Activated naive CD4-positive, alpha-beta T cell treated with anti-CD3 and anti-CD28 coated beads, Interleukin-2, amount 50 U/mL, for 72 hours (primary cell): ENCODE measurements around the gene MCC. TPM values are rescaled to one million over a fixed set of nuclear protein-coding genes. Genes with fewer than 3 reads are reported as not detected.

Experiments used
- ATAC-seq, 2 donors: fragments of 150-1000 bp; cut with Tn5 transposase; 2 replicates each; pipeline ENCODE4 v1.10.0; 2021; ENCODE audit warnings: mild to moderate bottlenecking in 2 of 2, moderate library complexity in 2 of 2
- DNase-seq, 2 donors: peaks; one replicate each; pipeline ENCODE4 v3.0.0; 2021 to 2022; ENCODE audit warnings: low spot score in 2 of 2
- H3K27ac Mint-ChIP-seq, 2 donors: one replicate each; pipeline ENCODE4 v1.8.0; 2022; ENCODE audit warnings: mild to moderate bottlenecking in 2 of 2, mixed read lengths in 2 of 2
- H3K36me3 Mint-ChIP-seq, 2 donors: one replicate each; pipeline ENCODE4 v1.8.0; 2022; ENCODE audit warnings: mixed read lengths in 2 of 2
- H3K9me3 Mint-ChIP-seq, 2 donors: one replicate each; pipeline ENCODE4 v1.8.0; 2022; ENCODE audit warnings: mixed read lengths in 2 of 2
- total RNA-seq, 2 donors: library from RNA; stranded (reverse); gene quantifications; one replicate each; pipeline ENCODE4 v1.2.3, GENCODE V29; 2022

The MCC gene
- 1 to 10 TPM in 1 of 2 donors, under 1 TPM in 1; 0.89 to 3.3 TPM for total RNA-seq

GRCh38 chr5:113487781-113488644, at the start of gene MCC:
Gene MCC (minus strand): TSS chr5:113488453.
- no peak within 1 kb of the TSS for H3K27ac Mint-ChIP-seq
- ATAC-seq, result peak; percentile 39 to 55
- peak in 1 of 2 donors; percentile 28 for DNase-seq
- H3K36me3 Mint-ChIP-seq, result peaks cover 17 to 30% of the 10 kb centered on the region in 2 donors
- H3K9me3 Mint-ChIP-seq, result peaks cover 16 to 17% of the 10 kb centered on the region in 2 donors

DNA sequence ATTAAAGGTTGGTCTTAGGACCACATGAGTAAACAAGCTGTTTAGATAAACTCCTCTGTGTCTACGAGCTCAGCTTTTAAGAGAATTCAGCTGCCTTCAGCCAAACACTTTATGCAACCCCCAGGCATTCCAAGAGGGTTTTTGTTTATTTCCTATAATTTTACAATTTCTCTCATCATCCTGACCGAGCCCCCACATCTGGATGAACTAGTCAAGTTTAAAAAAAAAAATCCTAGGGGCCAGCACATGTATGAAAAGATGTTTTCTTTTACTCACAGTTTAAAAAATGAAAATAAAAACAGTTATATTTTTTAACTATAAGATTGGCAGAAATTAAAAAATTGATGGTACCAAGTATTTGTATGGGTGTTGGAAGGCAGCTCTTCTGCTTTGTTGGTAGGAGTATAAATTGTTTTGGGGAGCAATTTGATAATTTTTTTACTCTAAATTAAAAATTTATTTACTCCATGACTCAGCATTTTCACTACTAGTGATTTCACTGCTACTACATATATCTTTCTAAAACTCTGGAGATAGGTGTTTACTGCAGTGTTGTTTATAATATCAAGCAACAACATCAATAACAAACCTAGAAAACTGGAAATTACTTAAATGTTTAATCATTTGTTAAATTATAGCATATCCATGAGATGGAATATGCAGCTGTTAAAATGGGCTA, 43.4 kb upstream of the MCC start:
- peaks cover 12 to 39% of the 10 kb centered on the region in 2 donors for H3K36me3 Mint-ChIP-seq
- DNase-seq, result no peak
- peaks cover 5 to 10% of the 10 kb centered on the region in 2 donors for H3K9me3 Mint-ChIP-seq
- ATAC-seq, result no peak
- no peak overlapping the region for H3K27ac Mint-ChIP-seq

DNA sequence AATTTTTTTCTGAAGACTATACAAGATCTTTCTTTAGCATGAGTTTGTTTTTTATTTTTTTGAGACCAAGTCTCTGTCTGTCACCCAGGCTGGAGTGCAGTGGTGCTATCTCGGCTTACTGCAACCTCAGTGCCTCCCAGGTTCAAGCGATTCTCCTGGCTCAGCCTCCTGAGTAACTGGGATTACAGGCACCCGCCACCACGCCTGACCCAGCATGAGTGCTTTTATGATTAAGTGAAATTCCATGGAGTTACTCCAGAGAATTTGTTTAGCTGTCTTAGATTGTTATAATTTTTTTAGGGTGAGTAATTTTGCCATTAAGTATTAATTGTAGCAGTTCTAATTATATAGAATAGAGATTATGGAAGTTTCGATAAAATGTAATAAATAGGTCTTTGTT, 39.5 kb upstream of the MCC start:
- H3K9me3 Mint-ChIP-seq, result peaks cover 5 to 10% of the 10 kb centered on the region in 2 donors
- no peak overlapping the region for H3K27ac Mint-ChIP-seq
- H3K36me3 Mint-ChIP-seq, result peaks cover 12 to 24% of the 10 kb centered on the region in 2 donors
- ATAC-seq (no peak), DNase-seq (no peak)

- DNase-seq, result no peak
- no peak for ATAC-seq
- peaks cover 12 to 13% of the 10 kb centered on the region in 2 donors for H3K36me3 Mint-ChIP-seq
- H3K9me3 Mint-ChIP-seq, result peaks cover 5 to 10% of the 10 kb centered on the region in 2 donors
- H3K27ac Mint-ChIP-seq, result no peak overlapping the region
Observed at GRCh38 chr5:113526421-113526820, 38.2 kb upstream of the MCC start.

DNA sequence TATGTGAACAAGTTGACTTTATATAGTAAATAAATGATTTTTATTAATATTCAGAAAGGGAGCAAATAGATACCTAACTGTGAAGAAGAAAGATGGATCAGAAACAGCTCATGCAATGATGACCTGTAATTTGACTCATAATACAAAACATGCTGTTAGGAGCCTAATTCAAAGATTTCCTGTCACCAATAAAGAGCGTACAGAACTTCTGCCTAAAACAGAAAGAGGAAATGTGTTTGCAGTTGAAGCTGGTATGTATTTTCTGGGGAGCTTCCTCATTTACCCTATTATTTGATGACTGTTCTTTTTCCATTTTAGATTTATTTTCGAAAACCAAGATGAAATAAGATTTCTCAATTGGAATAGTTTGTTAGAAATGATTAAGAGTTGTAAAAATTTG, 36.7 kb upstream of the MCC start:
- no peak for DNase-seq
- Mint-ChIP-seq H3K27ac (no peak overlapping the region), H3K9me3 (no peaks in the 10 kb centered on the region), H3K36me3 (peaks cover 6 to 7% of the 10 kb centered on the region in 2 donors)
- peak; percentile 32 to 51 for ATAC-seq

GRCh38 chr5:113523168-113523567, 34.9 kb upstream of the MCC start:
- Mint-ChIP-seq H3K27ac (no peak overlapping the region), H3K9me3 (no peaks in the 10 kb centered on the region), H3K36me3 (peaks cover 6 to 18% of the 10 kb centered on the region in 2 donors)
- ATAC-seq (no peak), DNase-seq (no peak)

DNA sequence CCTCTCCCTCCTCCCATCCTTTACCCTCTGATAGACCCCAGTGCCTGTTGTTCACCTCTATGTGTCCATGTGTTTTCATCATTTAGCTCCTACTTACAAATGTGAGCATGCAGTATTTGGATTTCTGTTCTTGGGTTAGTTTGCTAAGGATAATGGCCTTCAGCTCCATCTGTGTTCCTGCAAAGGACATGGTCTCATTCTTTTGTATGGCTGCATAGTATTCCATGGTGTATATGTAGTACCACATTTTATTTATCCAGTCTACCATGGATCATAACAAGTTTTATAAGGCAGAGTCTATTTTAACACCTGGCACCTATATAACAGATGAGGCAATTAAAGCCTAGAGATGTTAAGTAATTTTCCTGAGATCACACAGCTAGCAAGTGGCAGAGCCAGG, 32.6 kb upstream of the MCC start:
- no peak for DNase-seq

GRCh38 chr5:113520429-113520828, 32.2 kb upstream of the MCC start:
- Mint-ChIP-seq H3K27ac (peak overlapping the region in 1 of 2 donors; percentile 73), H3K36me3 (peaks cover 6 to 19% of the 10 kb centered on the region in 2 donors), H3K9me3 (no peaks in the 10 kb centered on the region)
- ATAC-seq, result peak; percentile 93 to 97
- DNase-seq, result peak in 1 of 2 donors; percentile 17

More for the DNA sequence above, 32.6 kb upstream of the MCC start:
- Mint-ChIP-seq H3K36me3 (peaks cover 6 to 19% of the 10 kb centered on the region in 2 donors), H3K27ac (peak overlapping the region in 1 of 2 donors; percentile 73), H3K9me3 (no peaks in the 10 kb centered on the region)
- no peak for ATAC-seq

- DNase-seq (no peak), ATAC-seq (no peak)
- H3K9me3 Mint-ChIP-seq, result no peaks in the 10 kb centered on the region
- peak overlapping the region in 1 of 2 donors; percentile 32 for H3K27ac Mint-ChIP-seq
- H3K36me3 Mint-ChIP-seq, result peaks cover 9 to 22% of the 10 kb centered on the region in 2 donors
Observed at GRCh38 chr5:113519412-113519811, 31.2 kb upstream of the MCC start.

GRCh38 chr5:113518884-113519283, 30.6 kb upstream of the MCC start:
- no peaks in the 10 kb centered on the region for H3K9me3 Mint-ChIP-seq
- H3K27ac Mint-ChIP-seq, result no peak overlapping the region
- peaks cover 12 to 25% of the 10 kb centered on the region in 2 donors for H3K36me3 Mint-ChIP-seq
- ATAC-seq (no peak), DNase-seq (no peak)

GRCh38 chr5:113514289-113514635, 26.0 kb upstream of the MCC start:
- no peaks in the 10 kb centered on the region for H3K9me3 Mint-ChIP-seq
- H3K36me3 Mint-ChIP-seq, result peaks cover 10 to 28% of the 10 kb centered on the region in 2 donors
- ATAC-seq (no peak), DNase-seq (no peak)
- H3K27ac Mint-ChIP-seq, result peak overlapping the region; percentile 93 to 96

DNA sequence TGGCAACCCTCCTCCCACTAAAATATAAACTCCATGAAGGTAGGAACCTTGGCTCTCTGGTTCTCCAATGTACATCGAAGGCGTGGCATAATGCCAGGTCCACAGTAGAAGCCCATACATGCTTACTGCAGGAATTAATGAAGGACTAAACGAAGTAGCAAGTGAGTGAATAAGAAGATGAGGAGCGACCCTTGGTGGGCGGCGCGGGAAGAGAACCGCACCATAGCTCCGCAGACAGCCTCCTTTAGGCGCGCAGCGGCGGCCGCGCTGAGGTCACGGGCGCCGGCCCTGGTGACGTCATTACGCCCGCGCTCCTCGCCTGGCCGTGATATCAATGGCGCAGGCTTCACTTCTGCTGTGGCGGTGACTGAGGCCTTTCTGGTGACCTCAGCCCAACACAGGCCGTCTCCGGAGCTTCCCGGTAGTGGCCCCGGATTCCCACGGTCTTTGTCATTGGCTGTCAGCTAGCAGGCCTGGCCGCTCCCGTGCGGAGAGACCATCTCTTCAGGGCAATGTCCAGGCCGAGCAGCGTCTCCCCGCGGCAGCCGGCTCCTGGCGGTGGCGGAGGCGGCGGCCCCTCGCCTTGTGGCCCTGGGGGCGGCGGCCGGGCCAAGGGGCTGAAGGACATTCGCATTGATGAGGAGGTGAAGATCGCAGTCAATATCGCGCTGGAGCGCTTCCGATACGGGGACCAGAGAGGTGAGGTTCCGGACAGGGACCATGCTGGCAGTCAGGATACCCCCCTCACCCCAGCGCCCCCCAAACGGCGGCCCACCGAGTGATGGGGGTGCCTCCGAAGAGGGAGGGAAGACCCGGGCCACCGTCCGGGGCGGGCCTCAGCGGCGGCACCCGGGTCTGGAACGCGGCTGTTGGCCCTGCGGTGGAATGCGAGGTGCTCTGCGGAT, 25.4 kb upstream of the MCC start, which contains the start of gene YTHDC2:
YTHDC2 (plus strand) TSS at position 311 of the 905 bp plus-strand sequence; CDS start at position 513, 202 bp downstream.
- Mint-ChIP-seq H3K9me3 (no peaks in the 10 kb centered on the region), H3K27ac (peak within 1 kb of the TSS; percentile 93 to 96), H3K36me3 (peaks cover 10 to 22% of the 10 kb centered on the region in 2 donors)
- peak; percentile 86 to 94 for DNase-seq
- ATAC-seq, result peak; percentile 96 to 98

DNA sequence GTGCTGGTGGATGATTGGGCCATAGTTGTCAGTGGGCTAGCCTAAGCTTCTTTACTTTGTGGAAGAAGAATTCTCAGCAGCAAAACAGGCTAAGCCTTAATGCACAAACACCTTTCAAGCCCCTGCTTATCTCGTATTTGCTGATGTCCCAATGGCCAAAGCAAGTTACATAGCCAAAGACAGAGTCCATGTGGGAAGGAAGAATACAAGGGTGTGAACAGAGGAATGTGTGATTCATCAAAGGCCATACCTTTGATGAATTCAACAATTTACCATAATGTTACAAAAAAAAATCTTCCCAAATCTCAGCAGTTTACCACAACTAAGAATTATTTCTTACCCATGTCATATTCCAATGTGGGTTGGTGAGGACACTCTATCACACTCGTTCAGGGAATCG, 24.1 kb upstream of the MCC start:
- ATAC-seq (no peak), DNase-seq (no peak)
- Mint-ChIP-seq H3K9me3 (no peaks in the 10 kb centered on the region), H3K36me3 (peaks cover 10 to 17% of the 10 kb centered on the region in 2 donors), H3K27ac (peak overlapping the region in 1 of 2 donors; percentile 93)

DNA sequence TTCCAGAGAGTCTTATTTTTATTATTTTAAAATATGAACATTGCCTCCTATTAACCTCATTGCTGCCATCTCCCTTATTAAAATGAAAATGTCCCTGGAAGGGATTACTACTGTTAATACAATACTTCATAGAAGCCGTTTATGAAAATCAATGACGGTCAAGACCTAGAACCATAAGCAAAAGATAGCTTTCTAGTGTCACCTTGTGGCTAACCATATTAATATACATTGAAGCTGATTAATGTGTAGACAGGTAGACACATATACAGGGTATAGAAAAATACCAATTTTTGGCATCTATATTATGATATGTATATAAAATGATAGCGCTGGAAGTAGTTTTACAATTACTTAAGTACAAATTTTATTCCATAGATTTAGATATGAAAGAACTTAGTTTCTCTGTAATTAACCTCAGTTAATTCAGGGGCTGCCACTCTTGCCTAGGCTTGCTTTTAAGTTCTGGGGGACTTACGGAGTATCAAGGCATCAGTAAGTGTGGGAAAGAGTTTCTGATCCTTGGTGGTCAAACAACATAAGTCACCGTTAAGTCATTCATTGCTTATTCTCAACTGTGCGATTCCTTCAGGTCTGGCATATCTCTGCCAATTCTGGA, 22.7 kb upstream of the MCC start:
- ATAC-seq, result no peak
- peaks cover 10 to 17% of the 10 kb centered on the region in 2 donors for H3K36me3 Mint-ChIP-seq
- DNase-seq, result no peak

DNA sequence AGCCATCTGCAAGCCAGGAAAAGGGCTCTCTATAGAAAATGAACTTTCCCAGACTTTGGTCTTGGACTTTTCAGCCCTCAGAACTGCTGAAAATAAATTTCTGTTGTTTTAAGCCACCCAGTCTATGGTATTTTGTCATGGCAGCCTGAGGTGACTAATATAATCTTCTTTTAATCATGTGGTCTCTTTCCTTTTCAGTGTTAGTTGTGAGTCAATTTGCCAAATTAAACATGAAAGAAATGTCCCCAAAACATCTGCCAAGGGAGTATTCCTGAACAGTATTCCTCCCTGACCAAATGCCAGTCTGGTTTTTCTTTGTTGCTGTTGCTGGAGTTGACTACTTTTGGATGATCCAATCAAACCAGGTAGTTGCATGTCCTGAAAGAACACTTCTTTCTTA, 20.5 kb upstream of the MCC start:
- no peak for ATAC-seq

More for the DNA sequence above, 22.7 kb upstream of the MCC start:
- H3K27ac Mint-ChIP-seq, result no peak overlapping the region
- H3K9me3 Mint-ChIP-seq, result no peaks in the 10 kb centered on the region

GRCh38 chr5:113507601-113508000, 19.3 kb upstream of the MCC start:
- ATAC-seq (no peak), DNase-seq (no peak)
- no peak overlapping the region for H3K27ac Mint-ChIP-seq
- peaks cover 0 to 1% of the 10 kb centered on the region in 2 donors for H3K36me3 Mint-ChIP-seq
- no peaks in the 10 kb centered on the region for H3K9me3 Mint-ChIP-seq

More for the DNA sequence above, 20.5 kb upstream of the MCC start:
- DNase-seq, result no peak
- H3K27ac Mint-ChIP-seq, result no peak overlapping the region
- H3K36me3 Mint-ChIP-seq, result peaks cover 4 to 11% of the 10 kb centered on the region in 2 donors
- H3K9me3 Mint-ChIP-seq, result no peaks in the 10 kb centered on the region
